ENCODE measurements around the gene SRC. TPM values are rescaled to one million over a fixed set of nuclear protein-coding genes. Genes with fewer than 3 reads are reported as not detected.
A peak's percentile ranks its signal among the peaks of the same experiment; 100 is the strongest.

SRC gene
- total and polyA plus RNA-seq, 3 donors from 2014 or later = 90.3 to 179 (median 143) TPM

- no peaks in the 10 kb centered on the region for H3K36me3 ChIP-seq (ENCODE audit: low read depth, missing control alignments)
- no peaks in the 10 kb centered on the region for H3K27me3 ChIP-seq
- intact Hi-C loops (cut with DNase I; ENCODE audit: low total_unique reads) = no loop called here
- no peak overlapping the region for H3K4me3 ChIP-seq
- H3K4me1 ChIP-seq = peaks cover 45% of the 10 kb centered on the region
- H3K27ac ChIP-seq = peak overlapping the region in 1 of 2 donors; percentile 23
- no peak for DNase-seq
- WGBS, 2 donors = 73 to 81% methylated on average over 7 of the region's 7 CpGs
- no peaks in the 10 kb centered on the region for H3K9me3 ChIP-seq
- TF ChIP-seq CTCF (IDR thresholded peaks at IDR 0.05) (no peak), POLR2A (IDR thresholded peaks at IDR 0.05) (no peak)
Observed at GRCh38 chr20:37350649-37351574, 5.0 kb downstream of the SRC start.

- Histone ChIP-seq H3K9me3 (no peaks in the 10 kb centered on the region), H3K4me1 (peaks cover 53% of the 10 kb centered on the region), H3K36me3 (ENCODE audit: low read depth, missing control alignments) (no peaks in the 10 kb centered on the region), H3K27me3 (no peaks in the 10 kb centered on the region), H3K4me3 (no peak overlapping the region), H3K27ac (peak overlapping the region in 1 of 2 donors; percentile 23)
- intact Hi-C loops (cut with DNase I; ENCODE audit: low total_unique reads) = no loop called here
- WGBS, 2 donors = 77 to 81% methylated on average over 12 of the region's 12 CpGs
- TF ChIP-seq POLR2A (IDR thresholded peaks at IDR 0.05) (no peak), CTCF (IDR thresholded peaks at IDR 0.05) (no peak)
- DNase-seq = no peak
Observed at GRCh38 chr20:37351689-37352607, 6.0 kb downstream of the SRC start.

GRCh38 chr20:37352608-37352980 is 6.7 kb downstream of the SRC start:
- H3K4me1 ChIP-seq = peaks cover 48% of the 10 kb centered on the region
- WGBS, 2 donors = 84 to 85% methylated on average over 11 of the region's 11 CpGs
- no peaks in the 10 kb centered on the region for H3K27me3 ChIP-seq
- no peak overlapping the region for H3K4me3 ChIP-seq
- no peak overlapping the region for H3K27ac ChIP-seq
- no peak for TF ChIP-seq POLR2A (IDR thresholded peaks at IDR 0.05)
- TF ChIP-seq CTCF (IDR thresholded peaks at IDR 0.05) = no peak
- no peaks in the 10 kb centered on the region for H3K36me3 ChIP-seq (ENCODE audit: low read depth, missing control alignments)
- no peaks in the 10 kb centered on the region for H3K9me3 ChIP-seq
- intact Hi-C loops (cut with DNase I; ENCODE audit: low total_unique reads) = no loop called here
- DNase-seq = no peak

GRCh38 chr20:37353285-37353849 is 7.4 kb downstream of the SRC start:
- intact Hi-C loops (cut with DNase I; ENCODE audit: low total_unique reads) = no loop called here
- 89 to 95% methylated on average over 13 of the region's 13 CpGs for WGBS, 2 donors
- H3K27ac ChIP-seq = no peak overlapping the region
- H3K4me1 ChIP-seq = peaks cover 45% of the 10 kb centered on the region
- no peak for TF ChIP-seq POLR2A (IDR thresholded peaks at IDR 0.05)
- TF ChIP-seq CTCF (IDR thresholded peaks at IDR 0.05) = no peak
- H3K9me3 ChIP-seq = no peaks in the 10 kb centered on the region
- H3K36me3 ChIP-seq (ENCODE audit: low read depth, missing control alignments) = no peaks in the 10 kb centered on the region
- no peaks in the 10 kb centered on the region for H3K27me3 ChIP-seq
- DNase-seq = no peak
- no peak overlapping the region for H3K4me3 ChIP-seq
